ENCODE results near the gene INHBC. TPM values are rescaled to one million over a fixed set of nuclear protein-coding genes. Genes with fewer than 3 reads are reported as not detected.
A peak's percentile ranks its signal among the peaks of the same experiment; 100 is the strongest.
"Not testable (repeated sequence)": the region's sequence is repeated elsewhere in the genome, so short reads cannot be mapped to it uniquely, and the experiment has no call there.

INHBC gene
- total and polyA plus RNA-seq, 3 donors from 2014 or later, result 1.8 to 3.1 (median 2.1) TPM

DNA sequence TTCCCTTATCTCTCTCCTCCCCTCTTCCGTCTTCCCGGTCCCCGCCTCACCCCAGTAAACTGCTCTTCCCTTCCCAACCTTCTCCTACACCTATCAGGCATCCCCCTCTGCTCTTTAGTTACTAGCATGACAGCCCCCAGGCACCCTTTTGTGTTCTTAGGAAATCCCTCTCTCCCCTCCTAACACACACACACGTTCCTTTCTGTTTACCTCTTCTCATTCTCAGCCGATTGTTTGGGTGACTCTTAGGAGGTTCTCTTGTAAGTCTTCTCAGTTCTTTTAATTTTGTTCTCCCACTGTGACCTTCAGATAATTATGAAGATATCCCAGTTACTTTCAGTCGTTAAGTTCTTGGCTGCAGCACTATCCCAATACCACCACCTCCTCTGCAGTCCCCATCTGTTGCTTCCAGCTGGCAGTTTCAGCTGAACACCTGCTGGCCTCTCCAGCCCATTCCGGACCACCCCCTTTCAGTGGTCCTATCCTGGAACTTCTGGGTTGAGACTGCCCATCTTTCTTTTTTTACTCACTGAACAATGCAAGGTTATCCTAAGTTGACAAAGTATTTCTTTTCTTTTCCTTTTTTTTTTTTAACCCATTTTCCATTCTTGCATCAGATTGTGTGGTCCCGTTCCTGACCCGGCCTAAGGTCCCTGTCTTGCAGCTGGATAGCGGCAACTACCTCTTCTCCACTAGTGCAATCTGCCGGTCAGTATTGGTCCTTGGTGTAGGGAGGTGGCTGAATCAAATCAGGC, 54.0 kb downstream of the INHBC start:
- WGBS, 2 donors, result 22% methylated on average over 11 of the region's 11 CpGs

DNA sequence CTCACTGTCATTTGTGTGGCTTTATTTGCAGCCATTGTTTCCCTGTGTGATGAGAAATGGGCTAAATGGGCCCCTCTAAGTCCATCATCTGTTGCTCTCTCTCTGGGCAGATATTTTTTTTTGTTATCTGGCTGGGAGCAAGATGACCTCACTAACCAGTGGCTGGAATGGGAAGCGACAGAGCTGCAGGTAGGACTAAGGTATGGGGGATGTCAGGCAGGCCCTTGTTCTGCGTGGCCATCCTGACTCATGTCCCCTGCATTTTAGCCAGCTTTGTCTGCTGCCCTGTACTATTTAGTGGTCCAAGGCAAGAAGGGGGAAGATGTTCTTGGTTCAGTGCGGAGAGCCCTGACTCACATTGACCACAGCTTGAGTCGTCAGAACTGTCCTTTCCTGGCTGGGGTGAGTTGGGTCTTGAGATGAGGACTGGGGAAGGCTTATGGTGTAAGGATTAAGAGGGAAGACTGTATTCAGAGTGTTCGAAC, 54.6 kb downstream of the INHBC start:
- Histone ChIP-seq H3K27me3 (no peaks in the 10 kb centered on the region), H3K27ac (no peak overlapping the region), H3K36me3 (ENCODE audit: low read depth, missing control alignments) (no peaks in the 10 kb centered on the region), H3K4me1 (peaks cover 9% of the 10 kb centered on the region), H3K9me3 (no peaks in the 10 kb centered on the region), H3K4me3 (peak overlapping the region in 1 of 2 donors; percentile 90)
- TF ChIP-seq POLR2A (IDR thresholded peaks at IDR 0.05), result no peak
- TF ChIP-seq, protein P1, sequence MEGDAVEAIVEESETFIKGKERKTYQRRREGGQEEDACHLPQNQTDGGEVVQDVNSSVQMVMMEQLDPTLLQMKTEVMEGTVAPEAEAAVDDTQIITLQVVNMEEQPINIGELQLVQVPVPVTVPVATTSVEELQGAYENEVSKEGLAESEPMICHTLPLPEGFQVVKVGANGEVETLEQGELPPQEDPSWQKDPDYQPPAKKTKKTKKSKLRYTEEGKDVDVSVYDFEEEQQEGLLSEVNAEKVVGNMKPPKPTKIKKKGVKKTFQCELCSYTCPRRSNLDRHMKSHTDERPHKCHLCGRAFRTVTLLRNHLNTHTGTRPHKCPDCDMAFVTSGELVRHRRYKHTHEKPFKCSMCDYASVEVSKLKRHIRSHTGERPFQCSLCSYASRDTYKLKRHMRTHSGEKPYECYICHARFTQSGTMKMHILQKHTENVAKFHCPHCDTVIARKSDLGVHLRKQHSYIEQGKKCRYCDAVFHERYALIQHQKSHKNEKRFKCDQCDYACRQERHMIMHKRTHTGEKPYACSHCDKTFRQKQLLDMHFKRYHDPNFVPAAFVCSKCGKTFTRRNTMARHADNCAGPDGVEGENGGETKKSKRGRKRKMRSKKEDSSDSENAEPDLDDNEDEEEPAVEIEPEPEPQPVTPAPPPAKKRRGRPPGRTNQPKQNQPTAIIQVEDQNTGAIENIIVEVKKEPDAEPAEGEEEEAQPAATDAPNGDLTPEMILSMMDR (IDR thresholded peaks at IDR 0.05), result no peak
- intact Hi-C loops (cut with DNase I; ENCODE audit: low total_unique reads), result no loop called here
- no peak for DNase-seq
- 85 to 91% methylated on average over 5 of the region's 5 CpGs for WGBS, 2 donors

More for the DNA sequence above, 54.0 kb downstream of the INHBC start:
- DNase-seq, result no peak
- no peak for TF ChIP-seq POLR2A (IDR thresholded peaks at IDR 0.05)
- TF ChIP-seq, protein P1 (IDR thresholded peaks at IDR 0.05), result no peak
- Histone ChIP-seq H3K4me1 (peaks cover 9% of the 10 kb centered on the region), H3K36me3 (ENCODE audit: low read depth, missing control alignments) (no peaks in the 10 kb centered on the region), H3K27me3 (no peaks in the 10 kb centered on the region), H3K27ac (peak overlapping the region; percentile 17 to 72), H3K4me3 (peak overlapping the region; percentile 85 to 90), H3K9me3 (no peaks in the 10 kb centered on the region)
- intact Hi-C loops (cut with DNase I; ENCODE audit: low total_unique reads), result no loop called here

DNA sequence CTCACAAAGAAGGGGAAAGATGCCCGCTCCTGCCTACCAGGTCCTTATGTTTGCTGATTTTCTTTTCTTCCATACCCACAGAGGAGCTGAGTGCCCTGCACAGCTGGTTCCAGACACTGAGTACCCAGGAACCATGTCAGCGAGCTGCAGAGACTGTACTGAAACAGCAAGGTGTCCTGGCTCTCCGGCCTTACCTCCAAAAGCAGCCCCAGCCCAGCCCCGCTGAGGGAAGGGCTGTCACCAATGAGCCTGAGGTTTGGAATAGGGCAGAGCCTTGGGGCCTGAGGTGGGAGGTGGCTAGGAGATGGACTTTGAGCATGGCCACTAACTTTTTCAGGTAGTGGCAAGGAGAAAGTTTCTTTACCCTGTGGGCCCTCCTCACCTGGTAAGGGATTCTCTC, 55.5 kb downstream of the INHBC start:
- H3K27ac ChIP-seq, result no peak overlapping the region
- no peaks in the 10 kb centered on the region for H3K36me3 ChIP-seq (ENCODE audit: low read depth, missing control alignments)
- no peaks in the 10 kb centered on the region for H3K27me3 ChIP-seq
- TF ChIP-seq, protein P1 (IDR thresholded peaks at IDR 0.05), result no peak
- TF ChIP-seq POLR2A (IDR thresholded peaks at IDR 0.05), result no peak
- WGBS, 2 donors, result 94 to 96% methylated on average over 1 to 4 of the region's 4 CpGs
- intact Hi-C loops (cut with DNase I; ENCODE audit: low total_unique reads), result no loop called here
- DNase-seq, result no peak
- H3K9me3 ChIP-seq, result no peaks in the 10 kb centered on the region
- peaks cover 9% of the 10 kb centered on the region for H3K4me1 ChIP-seq
- H3K4me3 ChIP-seq, result no peak overlapping the region

DNA sequence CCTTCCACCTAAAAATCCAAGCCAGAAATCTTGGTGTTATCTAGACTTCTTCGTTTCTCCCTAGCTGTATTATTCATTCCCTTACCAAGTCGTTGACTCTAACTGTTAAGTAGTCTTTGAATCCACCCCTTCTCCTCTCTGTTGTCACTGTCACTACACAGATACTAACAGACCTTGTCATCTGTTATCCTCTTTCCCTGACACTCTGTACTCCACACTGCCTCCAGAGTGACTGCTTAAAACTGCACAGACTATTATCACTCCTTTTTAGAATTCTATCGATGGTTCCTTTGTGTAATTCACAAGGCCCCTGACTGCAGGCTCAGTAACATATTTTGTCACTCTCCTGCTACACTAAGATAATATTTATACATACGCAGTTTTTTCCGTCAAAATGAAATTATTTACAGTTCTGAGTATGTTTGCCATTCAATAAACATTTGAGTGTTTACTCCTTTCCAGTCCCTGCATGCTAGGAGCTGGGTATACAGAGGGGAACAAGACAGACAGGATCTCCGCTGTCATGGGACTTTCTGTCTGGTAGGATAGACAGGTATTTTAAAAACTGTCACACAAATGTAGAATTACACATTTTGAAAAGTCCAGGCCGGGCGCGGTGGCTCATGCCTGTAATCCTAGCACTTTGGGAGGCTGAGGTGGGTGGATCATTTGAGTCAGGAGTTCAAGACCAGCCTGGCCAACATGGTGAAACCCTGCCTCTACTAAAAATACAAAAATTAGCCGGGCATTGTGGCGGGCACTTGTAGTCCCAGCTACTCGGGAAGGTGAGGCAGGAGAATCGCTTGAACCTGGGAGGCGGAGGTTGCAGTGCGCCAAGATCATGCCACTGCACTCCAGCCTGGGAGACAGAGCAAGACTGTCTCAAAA, 57.1 kb downstream of the INHBC start:
- H3K36me3 ChIP-seq (ENCODE audit: low read depth, missing control alignments), result no peaks in the 10 kb centered on the region
- no peaks in the 10 kb centered on the region for H3K27me3 ChIP-seq
- WGBS, 2 donors, result 90% methylated on average over 15 of the region's 15 CpGs
- H3K4me1 ChIP-seq, result peaks cover 9% of the 10 kb centered on the region
- TF ChIP-seq, protein P1 (IDR thresholded peaks at IDR 0.05), result no peak
- no peak for TF ChIP-seq POLR2A (IDR thresholded peaks at IDR 0.05)
- no peak for DNase-seq
- H3K27ac ChIP-seq, result no peak overlapping the region
- intact Hi-C loops (cut with DNase I; ENCODE audit: low total_unique reads), result no loop called here
- H3K4me3 ChIP-seq, result no peak overlapping the region
- H3K9me3 ChIP-seq, result no peaks in the 10 kb centered on the region

DNA sequence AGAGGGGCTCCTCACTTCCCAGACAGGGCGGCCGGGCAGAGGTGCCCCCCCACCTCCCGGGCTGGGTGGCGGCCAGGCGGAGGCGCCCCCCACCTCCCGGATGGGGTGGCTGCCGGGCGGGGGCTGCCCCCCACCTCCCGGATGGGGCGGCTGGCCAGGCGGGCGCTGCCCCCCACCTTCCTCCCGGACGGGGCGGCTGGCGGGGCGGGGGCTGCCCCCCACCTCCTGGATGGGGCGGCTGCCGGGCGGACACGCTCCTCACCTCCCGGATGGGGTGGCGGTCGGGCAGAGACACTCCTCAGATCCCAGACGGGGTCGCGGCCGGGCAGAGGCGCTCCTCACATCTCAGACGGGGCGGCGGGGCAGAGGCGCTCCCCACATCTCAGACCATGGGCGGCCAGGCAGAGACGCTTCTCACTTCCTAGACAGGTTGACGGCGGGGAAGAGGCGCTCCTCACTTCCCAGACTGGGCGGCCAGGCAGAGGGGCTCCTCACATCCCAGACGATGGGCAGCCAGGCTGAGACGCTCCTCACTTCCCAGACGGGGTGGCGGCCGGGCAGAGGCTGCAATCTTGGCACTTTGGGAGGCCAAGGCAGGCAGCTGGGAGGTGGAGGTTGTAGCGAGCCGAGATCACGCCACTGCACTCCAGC, 60.6 kb downstream of the INHBC start:
- 93 to 100% methylated on average over 3 to 46 of the region's 48 CpGs for WGBS, 2 donors
- DNase-seq; H3K4me1 ChIP-seq; H3K27ac ChIP-seq; intact Hi-C loops (cut with DNase I; ENCODE audit: low total_unique reads); H3K36me3 ChIP-seq (ENCODE audit: low read depth, missing control alignments); H3K27me3 ChIP-seq; H3K9me3 ChIP-seq; H3K4me3 ChIP-seq: not testable (repeated sequence)

Data from testis (tissue), 3 donors.